ENCODE results near the gene CCL26.

- TF ChIP-seq SMC3 (IDR thresholded peaks at IDR 0.05) (no peak), CTCF (IDR thresholded peaks at IDR 0.05) (no peak), CHD2 (IDR thresholded peaks at IDR 0.05; ENCODE audit: low read length, partially characterized antibody) (no peak)
Measured at GRCh38 chr7:75789361-75789924, 17.4 kb upstream of the CCL26 start.
